NOMO-1 treated with DMSO at 0.1 percent for 48 hours (cell line): Measurements from ENCODE around the gene SNX1.
A peak's percentile ranks its signal among the peaks of the same experiment; 100 is the strongest.
"Not testable (repeated sequence)": the region's sequence is repeated elsewhere in the genome, so short reads cannot be mapped to it uniquely, and the experiment has no call there.

Experiments
- DNase-seq: peaks from one replicate; lab custom pipeline; 2025; ENCODE audit not compliant: unreplicated experiment; lab: John Stamatoyannopoulos, UW

Gene SNX1

GRCh38 chr15:64073496-64073895 is 22.3 kb upstream of the SNX1 start:
- DNase-seq, result not testable (repeated sequence)

- DNase-seq, result no peak
Measured at GRCh38 chr15:64082757-64083156, 13.0 kb upstream of the SNX1 start.

GRCh38 chr15:64089543-64090280 is 6.1 kb upstream of the SNX1 start:
- peak; percentile 90 for DNase-seq

- peak; percentile 78 for DNase-seq
Measured at GRCh38 chr15:64090527-64090926, 5.3 kb upstream of the SNX1 start.

- peak; percentile 37 for DNase-seq
Measured at GRCh38 chr15:64092075-64092820, 3.5 kb upstream of the SNX1 start.

- peak; percentile 65 for DNase-seq
Measured at GRCh38 chr15:64092864-64093626, 2.7 kb upstream of the SNX1 start.

GRCh38 chr15:64093627-64094417 is 2.0 kb upstream of the SNX1 start, which contains the start of gene CIAO2A:
Gene CIAO2A, minus strand, starts transcription at chr15:64093838. Its CDS starts 70 bp downstream, at chr15:64093768.
- peak; percentile 100 for DNase-seq

GRCh38 chr15:64095431-64095794 is 369 bp upstream of the SNX1 start:
- no peak for DNase-seq

GRCh38 chr15:64096668-64097384 is 1.0 kb downstream of the SNX1 start:
- DNase-seq, result peak; percentile 34

- no peak for DNase-seq
Measured at GRCh38 chr15:64099379-64099778, 3.6 kb downstream of the SNX1 start.

GRCh38 chr15:64100958-64101357 is 5.2 kb downstream of the SNX1 start:
- DNase-seq, result peak; percentile 83

GRCh38 chr15:64102497-64102896 is 6.7 kb downstream of the SNX1 start:
- DNase-seq, result no peak

- DNase-seq, result peak; percentile 81
Measured at GRCh38 chr15:64105113-64105704, 9.4 kb downstream of the SNX1 start.

GRCh38 chr15:64107337-64107736 is 11.6 kb downstream of the SNX1 start:
- DNase-seq, result no peak

- DNase-seq, result not testable (repeated sequence)
Measured at GRCh38 chr15:64110108-64110701, 14.4 kb downstream of the SNX1 start.

- peak; percentile 6 for DNase-seq
Measured at GRCh38 chr15:64110950-64111678, 15.3 kb downstream of the SNX1 start.

- DNase-seq, result no peak
Measured at GRCh38 chr15:64111679-64112050, 15.9 kb downstream of the SNX1 start.

GRCh38 chr15:64112073-64112772 is 16.4 kb downstream of the SNX1 start:
- no peak for DNase-seq
